HepG2 (cell line): ENCODE results near the gene RILP. TPM values are rescaled to one million over a fixed set of nuclear protein-coding genes. Genes with fewer than 3 reads are reported as not detected.

Experiments
- ATAC-seq: fragments of 200-7000 bp; cut with Tn5 transposase; 3 replicates; pipeline ENCODE4 v1.9.1; 2020; ENCODE audit warnings: mild to moderate bottlenecking, moderate library complexity
- BruUV-seq: library from RNA; stranded (reverse); fragments of 400-500 nt; replicated peaks from 2 replicates; lab custom pipeline; 2021; lab: Mats Ljungman, UMichigan
- CTCF ChIA-PET: fragments of 300-600 bp; formaldehyde crosslinking; extraction: SDS; loops from one replicate; lab custom pipeline; 2021; ENCODE audit warnings: low total read pairs, inconsistent platforms, low intra/inter-chr PET ratio; lab: Yijun Ruan, JAX
- POLR2A ChIA-PET: fragments of 350-600 bp; sonication (Branson Sonifier 250); formaldehyde crosslinking; loops from one replicate; lab custom pipeline; 2020; ENCODE audit warnings: antibody characterized with exemption, inconsistent platforms; lab: Yijun Ruan, JAX
- DNase-seq: peaks from one replicate; pipeline ENCODE4 v3.0.0-alpha.2; 2015; ENCODE audit warnings: low spot score
- FAIRE-seq: peaks from 3 replicates; lab custom pipeline; 2011; peaks lifted over from hg19 to GRCh38; lab: Jason Lieb, UNC
- H2AFZ ChIP-seq: one replicate; pipeline ENCODE4 v1.6.1; 2011; ENCODE audit warnings: low read length, inconsistent platforms
- H3K27ac ChIP-seq: fragments of 300-600 bp; 3 replicates; pipeline ENCODE4 v1.8.0; 2011; ENCODE audit warnings: mixed run types, mild to moderate bottlenecking, mixed read lengths, low read length, inconsistent platforms; ENCODE audit not compliant: insufficient read depth; ENCODE audit errors: extremely low read length
- H3K27me3 ChIP-seq, 2 experiments: fragments of 200-600 bp in 1 of 2; 2 replicates in 1 of 2; 3 replicates in 1 of 2; pipeline versions ENCODE4 v1.6.0 to v1.8.0; 2011; ENCODE audit warnings: low read length in 2 of 2, mild to moderate bottlenecking in 2 of 2, moderate library complexity in 2 of 2, inconsistent platforms in 1 of 2; ENCODE audit not compliant: insufficient read depth in 2 of 2, control insufficient read depth in 1 of 2
- H3K36me3 ChIP-seq, 2 experiments: fragments of 200-600 bp in 1 of 2; replicated peaks in 1 of 2; 2 replicates in 1 of 2; 3 replicates in 1 of 2; pipeline versions ENCODE4 v1.5.1 to v1.8.0; 2011; ENCODE audit warnings: low read length in 2 of 2, inconsistent platforms in 1 of 2; ENCODE audit not compliant: insufficient read depth in 2 of 2, control insufficient read depth in 1 of 2
- H3K4me1 ChIP-seq: 2 replicates; pipeline ENCODE4 v1.5.1; 2012; ENCODE audit warnings: low read length, inconsistent platforms; ENCODE audit not compliant: insufficient read depth
- H3K4me2 ChIP-seq: 2 replicates; pipeline ENCODE4 v1.6.0; 2011; ENCODE audit warnings: low read depth, low read length, inconsistent platforms
- H3K4me3 ChIP-seq, 3 experiments: fragments of 200-600 bp in 1 of 3; sonication (generic), shearing (Covaris generic) in 1 of 3; replicated peaks in 1 of 3; 2 replicates each; pipeline ENCODE4 v1.5.1; 2011 to 2016; ENCODE audit warnings: low read length in 3 of 3, inconsistent platforms in 2 of 3, low read depth in 2 of 3, mild to moderate bottlenecking in 2 of 3, control low read depth in 1 of 3, mixed read lengths in 1 of 3; ENCODE audit not compliant: insufficient read depth in 1 of 3
- H3K79me2 ChIP-seq: one replicate; pipeline ENCODE4 v1.6.1; 2011; ENCODE audit warnings: low read length, inconsistent platforms; ENCODE audit not compliant: insufficient read depth
- H3K9ac ChIP-seq: 2 replicates; pipeline ENCODE4 v1.6.0; 2011; ENCODE audit warnings: mild to moderate bottlenecking, low read depth, low read length, inconsistent platforms; ENCODE audit not compliant: insufficient read depth
- H3K9me3 ChIP-seq: 2 replicates; pipeline ENCODE4 v1.5.1; 2012; ENCODE audit warnings: mild to moderate bottlenecking, low read length
- H4K20me1 ChIP-seq: 2 replicates; pipeline ENCODE4 v1.6.0; 2011; ENCODE audit warnings: inconsistent platforms, mild to moderate bottlenecking, low read length, moderate library complexity; ENCODE audit not compliant: insufficient read depth
- ARNT2 ChIP-seq: sonication (generic); formaldehyde crosslinking; IDR thresholded peaks from 2 replicates; pipeline ENCODE4 v1.8.0; 2022; ENCODE audit warnings: mild to moderate bottlenecking, low read depth, missing genetic modification reagents, moderate library complexity
- ARNTL ChIP-seq: sonication (generic); formaldehyde crosslinking; IDR thresholded peaks from 2 replicates; pipeline ENCODE4 v1.4.0; 2020; ENCODE audit warnings: mild to moderate bottlenecking, missing genetic modification reagents
- FOXP1 ChIP-seq, 2 experiments: fragments of 450-650 bp in 1 of 2; IDR thresholded peaks; 2 replicates each; pipeline ENCODE4 v1.6.1; 2017 to 2018; ENCODE audit warnings: antibody characterized with exemption in 1 of 2
- GABPA ChIP-seq, 2 experiments: IDR thresholded peaks; 2 replicates each; pipeline ENCODE4 v1.6.1; 2011 to 2016; ENCODE audit warnings: low read depth in 2 of 2, low read length in 1 of 2, missing biosample characterization in 1 of 2, missing genetic modification characterization in 1 of 2
- HNRNPL ChIP-seq: fragments of 200-400 bp; formaldehyde crosslinking; IDR thresholded peaks from 2 replicates; pipeline ENCODE4 v1.6.1; 2017; ENCODE audit warnings: mild to moderate bottlenecking, low read depth, low read length
- NPAS2 ChIP-seq: sonication (generic); formaldehyde crosslinking; IDR thresholded peaks from 2 replicates; pipeline ENCODE4 v1.8.0; 2022; ENCODE audit warnings: mild to moderate bottlenecking, missing genetic modification reagents, borderline replicate concordance
- ZBTB38 ChIP-seq: sonication (generic); formaldehyde crosslinking; IDR thresholded peaks from 2 replicates; pipeline ENCODE4 v1.5.1; 2020; ENCODE audit warnings: mild to moderate bottlenecking, missing genetic modification reagents
- ZNF20 ChIP-seq: sonication (generic); formaldehyde crosslinking; IDR thresholded peaks from 2 replicates; pipeline ENCODE4 v1.4.0; 2020; ENCODE audit warnings: mild to moderate bottlenecking, moderate library complexity, missing genetic modification reagents
- ZSCAN12 ChIP-seq: sonication (generic); formaldehyde crosslinking; IDR thresholded peaks from 2 replicates; pipeline ENCODE4 v1.9.0; 2021; ENCODE audit warnings: mild to moderate bottlenecking, missing genetic modification reagents
- WGBS: methylation state at CpG from one replicate; pipeline ENCODE4 v1.1.6; 2017; ENCODE audit warnings: low lambda C conversion rate; 5-methylcytosine and 5-hydroxymethylcytosine counted together
- in situ Hi-C: cut with HindIII; loops from 2 replicates; pipeline ENCODE4 v1.10.0; 2017; ENCODE audit warnings: low pct_unique_long_range_greater_than_20kb; ENCODE audit not compliant: extremely low pct_ligation_motif_present
- intact Hi-C: fragments of 100-400 bp; cut with micrococcal nuclease; formaldehyde crosslinking; loops from one replicate; pipeline ENCODE4 v1.10.0; 2022; ENCODE audit not compliant: unreplicated experiment
- polyA plus RNA-seq, 8 experiments: library from polyadenylated mRNA; depleted of rRNA in 3 of 8; stranded (reverse) in 7 of 8; unstranded in 1 of 8; fragments of >200 nt; fragmentation: Illumina TruSeq in 4 of 8; extraction: Trizol in 4 of 8; gene quantifications; 2 replicates each; pipeline versions ENCODE4 v1.2.1 to v1.2.3, GENCODE V29; 2011 to 2016; ENCODE audit warnings: low read depth in 4 of 8, missing spikeins in 1 of 8, mixed read lengths in 1 of 8; ENCODE audit not compliant: insufficient read depth in 1 of 8
- total RNA-seq, 5 experiments: library from RNA; depleted of rRNA; stranded (reverse); fragments of >200 nt; fragmentation: Illumina TruSeq; extraction: Trizol; gene quantifications; 2 replicates each; pipeline ENCODE4 v1.2.3, GENCODE V29; 2016; ENCODE audit warnings: low read depth in 1 of 5
- TF ChIP-seq, protein P1 (sequence below): sonication (generic); formaldehyde crosslinking; IDR thresholded peaks from 2 replicates; pipeline ENCODE4 v1.8.1; 2022; ENCODE audit warnings: mild to moderate bottlenecking, missing genetic modification reagents
- TF ChIP-seq, protein P2 (sequence below): sonication (generic); formaldehyde crosslinking; IDR thresholded peaks from 2 replicates; pipeline ENCODE4 v1.9.0; 2022; ENCODE audit warnings: missing genetic modification reagents, mild to moderate bottlenecking, borderline replicate concordance

The RILP gene
- total and polyA plus RNA-seq, 2 of the 13 experiments (the other 11 are each of a cell fraction or from before 2014, with no cell fraction given): 6.6 to 8.1 TPM

DNA sequence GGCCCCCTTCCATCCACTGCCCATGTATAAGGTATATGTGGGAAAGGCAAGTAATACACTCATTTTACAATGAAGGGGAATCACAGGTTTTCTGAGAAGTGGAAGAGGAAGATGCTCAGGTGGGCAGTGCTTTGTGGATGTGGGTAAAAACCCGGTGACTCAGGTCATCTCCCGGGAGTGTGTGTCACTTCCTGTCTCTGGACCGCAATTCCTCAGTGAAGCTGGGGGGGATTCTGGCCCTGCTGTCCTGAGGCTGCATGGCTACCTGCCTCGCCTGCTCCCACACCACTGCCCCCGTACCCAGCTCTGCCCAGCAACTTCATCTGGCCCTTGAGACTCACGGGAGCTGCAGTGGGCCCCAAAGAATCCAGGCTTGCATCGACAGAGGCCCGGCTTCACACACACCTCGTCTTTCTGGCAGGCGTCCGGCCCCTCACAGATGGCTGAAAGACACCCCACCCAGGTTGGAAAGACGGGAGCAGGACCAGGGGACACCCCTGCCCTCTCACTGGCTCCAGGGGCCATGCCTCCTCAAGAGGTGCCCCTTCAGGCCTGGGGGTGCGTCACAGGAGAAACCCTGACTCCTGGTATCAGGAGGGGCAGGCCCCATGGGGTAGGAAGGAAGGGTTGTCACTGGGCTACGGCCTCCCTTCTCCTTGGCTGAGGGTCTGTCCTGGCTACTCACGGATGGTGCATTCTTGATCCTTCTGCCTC is 5.0 kb downstream of the RILP start:
- Histone ChIP-seq H3K36me3 (no peaks in the 10 kb centered on the region), H3K9me3 (no peaks in the 10 kb centered on the region), H2AFZ (no peak overlapping the region), H3K4me3 (no peak overlapping the region), H3K4me2 (peak overlapping the region; percentile 79), H4K20me1 (no peaks in the 10 kb centered on the region), H3K79me2 (no peaks in the 10 kb centered on the region), H3K27ac (no peak overlapping the region), H3K27me3 (peaks cover 0 to 18% of the 10 kb centered on the region in 2 experiments; a peak in 3 of 5 replicates), H3K4me1 (peaks cover 64% of the 10 kb centered on the region), H3K9ac (no peak overlapping the region)
- FAIRE-seq: no peak
- BruUV-seq: no TSS peak
- no peak for ATAC-seq
- DNase-seq: no peak
- TF ChIP-seq NPAS2 (CRISPR knock-in tag): no peak
- no peak for TF ChIP-seq GABPA (IDR thresholded peaks at IDR 0.05; ENCODE audit: low read depth, low read length)
- TF ChIP-seq GABPA (CRISPR knock-in tag; IDR thresholded peaks at IDR 0.05; ENCODE audit: low read depth): no peak
- CTCF ChIA-PET: no interaction called here
- in situ Hi-C loops: no loop called here
- WGBS: no CpG with 5 or more reads among the region's 15 CpGs
- POLR2A ChIA-PET: interaction anchor here (1.0 to 1.7 kb wide), 2 partner anchors 47 to 71 kb away, joined by 3 to 4 read pairs; no protein-coding TSS in a partner anchor
- intact Hi-C loops: no loop called here

GRCh38 chr17:1643999-1644492 is 5.6 kb downstream of the RILP start:
- CTCF ChIA-PET: no interaction called here
- FAIRE-seq (no peak), ATAC-seq (no peak), DNase-seq (no peak)
- Histone ChIP-seq H3K27ac (no peak overlapping the region), H3K9me3 (no peaks in the 10 kb centered on the region), H3K4me2 (peak overlapping the region; percentile 79), H2AFZ (no peak overlapping the region), H3K9ac (peak overlapping the region; percentile 43), H3K36me3 (no peaks in the 10 kb centered on the region), H3K79me2 (no peaks in the 10 kb centered on the region), H3K4me3 (peak overlapping the region; percentile 50 to 76 (median 51); a peak in 5 of 6 replicates), H3K27me3 (peaks cover 1 to 23% of the 10 kb centered on the region in 2 experiments; a peak in 3 of 5 replicates), H4K20me1 (no peaks in the 10 kb centered on the region), H3K4me1 (peaks cover 70% of the 10 kb centered on the region)
- intact Hi-C loops: no loop called here
- POLR2A ChIA-PET: interaction anchor here (1.0 to 1.7 kb wide), 2 partner anchors 46 to 72 kb away, joined by 3 to 4 read pairs; no protein-coding TSS in a partner anchor
- 73% methylated on average over 6 of the region's 13 CpGs for WGBS
- BruUV-seq: no TSS peak
- 0 out of 2 replicates have a peak, but pooled peaks have one; percentile 17 for TF ChIP-seq ARNT2
- no peak for TF ChIP-seq FOXP1 (IDR thresholded peaks at IDR 0.05)
- TF ChIP-seq FOXP1 (CRISPR knock-in tag; IDR thresholded peaks at IDR 0.05): no peak
- TF ChIP-seq, protein P1, sequence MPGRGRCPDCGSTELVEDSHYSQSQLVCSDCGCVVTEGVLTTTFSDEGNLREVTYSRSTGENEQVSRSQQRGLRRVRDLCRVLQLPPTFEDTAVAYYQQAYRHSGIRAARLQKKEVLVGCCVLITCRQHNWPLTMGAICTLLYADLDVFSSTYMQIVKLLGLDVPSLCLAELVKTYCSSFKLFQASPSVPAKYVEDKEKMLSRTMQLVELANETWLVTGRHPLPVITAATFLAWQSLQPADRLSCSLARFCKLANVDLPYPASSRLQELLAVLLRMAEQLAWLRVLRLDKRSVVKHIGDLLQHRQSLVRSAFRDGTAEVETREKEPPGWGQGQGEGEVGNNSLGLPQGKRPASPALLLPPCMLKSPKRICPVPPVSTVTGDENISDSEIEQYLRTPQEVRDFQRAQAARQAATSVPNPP: no peak
- 0 out of 2 replicates have a peak, but pooled peaks have one; percentile 14 for TF ChIP-seq HNRNPL
- TF ChIP-seq ZSCAN12: no peak
- no peak for TF ChIP-seq ZNF20 (CRISPR knock-in tag)
- TF ChIP-seq ZBTB38 (CRISPR knock-in tag): 0 out of 2 replicates have a peak, but pooled peaks have one; percentile 8
- TF ChIP-seq, protein P2, sequence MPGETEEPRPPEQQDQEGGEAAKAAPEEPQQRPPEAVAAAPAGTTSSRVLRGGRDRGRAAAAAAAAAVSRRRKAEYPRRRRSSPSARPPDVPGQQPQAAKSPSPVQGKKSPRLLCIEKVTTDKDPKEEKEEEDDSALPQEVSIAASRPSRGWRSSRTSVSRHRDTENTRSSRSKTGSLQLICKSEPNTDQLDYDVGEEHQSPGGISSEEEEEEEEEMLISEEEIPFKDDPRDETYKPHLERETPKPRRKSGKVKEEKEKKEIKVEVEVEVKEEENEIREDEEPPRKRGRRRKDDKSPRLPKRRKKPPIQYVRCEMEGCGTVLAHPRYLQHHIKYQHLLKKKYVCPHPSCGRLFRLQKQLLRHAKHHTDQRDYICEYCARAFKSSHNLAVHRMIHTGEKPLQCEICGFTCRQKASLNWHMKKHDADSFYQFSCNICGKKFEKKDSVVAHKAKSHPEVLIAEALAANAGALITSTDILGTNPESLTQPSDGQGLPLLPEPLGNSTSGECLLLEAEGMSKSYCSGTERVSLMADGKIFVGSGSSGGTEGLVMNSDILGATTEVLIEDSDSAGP: 0 out of 2 replicates have a peak, but pooled peaks have one; percentile 20
- 0 out of 2 replicates have a peak, but pooled peaks have one; percentile 15 for TF ChIP-seq ARNTL (CRISPR knock-in tag)
- in situ Hi-C loops: no loop called here
